Loucy (cell line): ENCODE results near the gene CDK1.
"Not testable (repeated sequence)": the region's sequence is repeated elsewhere in the genome, so short reads cannot be mapped to it uniquely, and the experiment has no call there.

Experiments used
- H2AFZ ChIP-seq: fragments of 200-600 bp; sonication (generic); 2 replicates; pipeline ENCODE4 v1.6.0; 2016; ENCODE audit warnings: antibody characterized with exemption, mild to moderate bottlenecking, low read length, moderate library complexity
- H3F3A ChIP-seq: fragments of 200-600 bp; 2 replicates; pipeline ENCODE4 v1.6.0; 2016; ENCODE audit warnings: antibody characterized with exemption, low read depth, mild to moderate bottlenecking
- H3K27me3 ChIP-seq: fragments of 200-600 bp; sonication (generic); 2 replicates; pipeline ENCODE4 v1.6.1; 2014; ENCODE audit warnings: low read length, mild to moderate bottlenecking; ENCODE audit not compliant: insufficient read depth, poor library complexity, severe bottlenecking
- H3K36me3 ChIP-seq: fragments of 200-600 bp; sonication (generic); 2 replicates; pipeline ENCODE4 v1.6.1; 2016; ENCODE audit warnings: low read length; ENCODE audit not compliant: insufficient read depth
- H3K4me1 ChIP-seq: fragments of 200-600 bp; sonication (generic); 2 replicates; pipeline ENCODE4 v1.5.1; 2014; ENCODE audit warnings: low read length, mild to moderate bottlenecking; ENCODE audit not compliant: insufficient read depth, poor library complexity, severe bottlenecking
- H3K4me2 ChIP-seq: fragments of 200-600 bp; sonication (generic); 2 replicates; pipeline ENCODE4 v1.6.0; 2014; ENCODE audit warnings: antibody characterized with exemption, low read length, low read depth, mild to moderate bottlenecking; ENCODE audit not compliant: poor library complexity, severe bottlenecking
- H3K4me3 ChIP-seq: fragments of 200-600 bp; sonication (generic); 2 replicates; pipeline ENCODE4 v1.5.1; 2014; ENCODE audit warnings: low read length, mild to moderate bottlenecking, mixed read lengths; ENCODE audit not compliant: poor library complexity, severe bottlenecking
- H3K79me2 ChIP-seq: fragments of 200-600 bp; sonication (generic); 2 replicates; pipeline ENCODE4 v1.6.1; 2014; ENCODE audit warnings: low read length; ENCODE audit not compliant: insufficient read depth
- H3K9ac ChIP-seq: fragments of 200-600 bp; sonication (generic); 2 replicates; pipeline ENCODE4 v1.6.0; 2014; ENCODE audit warnings: mild to moderate bottlenecking, low read depth, low read length, moderate library complexity; ENCODE audit not compliant: poor library complexity, severe bottlenecking
- H3K9me2 ChIP-seq: fragments of 200-600 bp; sonication (generic); replicated peaks from 2 replicates; pipeline ENCODE4 v1.6.1; 2016; ENCODE audit warnings: low read depth, low read length, mixed read lengths
- H3K9me3 ChIP-seq: fragments of 200-600 bp; sonication (generic); 2 replicates; pipeline ENCODE4 v1.6.1; 2014; ENCODE audit warnings: mild to moderate bottlenecking, antibody characterized with exemption, low read length, low read depth; ENCODE audit not compliant: insufficient read depth
- H4K20me1 ChIP-seq: fragments of 200-600 bp; sonication (generic); 2 replicates; pipeline ENCODE4 v1.6.0; 2014; ENCODE audit warnings: antibody characterized with exemption, low read length, mild to moderate bottlenecking; ENCODE audit not compliant: insufficient read depth, poor library complexity, severe bottlenecking
- EZH2phosphoT487 ChIP-seq: fragments of 200-600 bp; IDR thresholded peaks from 2 replicates; pipeline ENCODE4 v1.6.1; 2018; ENCODE audit warnings: antibody characterized with exemption, mild to moderate bottlenecking, moderate library complexity, borderline replicate concordance
- TF ChIP-seq, protein P1 (sequence below): fragments of 200-600 bp; sonication (generic); conservative IDR thresholded peaks from 2 replicates; pipeline ENCODE4 v1.5.1; 2014; ENCODE audit warnings: mild to moderate bottlenecking, antibody characterized with exemption, low read length

The CDK1 gene

DNA sequence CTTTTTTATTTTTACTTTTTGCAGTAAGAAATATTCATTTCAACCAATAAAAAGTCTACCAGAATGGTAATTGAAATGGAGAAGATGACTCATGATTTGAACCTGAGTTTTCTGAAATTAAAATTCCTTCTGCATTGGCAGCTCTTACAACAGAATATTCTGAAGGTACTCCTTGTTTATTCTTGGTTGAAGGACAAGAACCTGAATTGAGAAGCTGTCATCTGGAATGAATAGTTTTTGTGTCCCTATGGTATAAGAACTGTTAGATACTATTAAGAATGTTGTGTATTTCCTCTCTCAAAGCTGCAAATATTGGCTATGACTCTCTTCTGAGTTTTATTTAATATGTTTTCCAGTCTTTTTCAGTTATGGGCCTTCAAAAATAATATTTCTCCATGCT lies 56.1 kb downstream of the CDK1 start:
- H3F3A ChIP-seq, result no peaks in the 10 kb centered on the region
- no peak overlapping the region for H3K4me3 ChIP-seq
- H3K9me2 ChIP-seq, result no peaks in the 10 kb centered on the region
- no peak overlapping the region for H2AFZ ChIP-seq
- H3K27me3 ChIP-seq, result no peaks in the 10 kb centered on the region
- no peaks in the 10 kb centered on the region for H3K4me1 ChIP-seq
- H3K9me3 ChIP-seq, result no peaks in the 10 kb centered on the region
- H3K4me2 ChIP-seq, result no peak overlapping the region
- H4K20me1 ChIP-seq, result no peaks in the 10 kb centered on the region
- TF ChIP-seq EZH2phosphoT487, result no peak
- TF ChIP-seq, protein P1, sequence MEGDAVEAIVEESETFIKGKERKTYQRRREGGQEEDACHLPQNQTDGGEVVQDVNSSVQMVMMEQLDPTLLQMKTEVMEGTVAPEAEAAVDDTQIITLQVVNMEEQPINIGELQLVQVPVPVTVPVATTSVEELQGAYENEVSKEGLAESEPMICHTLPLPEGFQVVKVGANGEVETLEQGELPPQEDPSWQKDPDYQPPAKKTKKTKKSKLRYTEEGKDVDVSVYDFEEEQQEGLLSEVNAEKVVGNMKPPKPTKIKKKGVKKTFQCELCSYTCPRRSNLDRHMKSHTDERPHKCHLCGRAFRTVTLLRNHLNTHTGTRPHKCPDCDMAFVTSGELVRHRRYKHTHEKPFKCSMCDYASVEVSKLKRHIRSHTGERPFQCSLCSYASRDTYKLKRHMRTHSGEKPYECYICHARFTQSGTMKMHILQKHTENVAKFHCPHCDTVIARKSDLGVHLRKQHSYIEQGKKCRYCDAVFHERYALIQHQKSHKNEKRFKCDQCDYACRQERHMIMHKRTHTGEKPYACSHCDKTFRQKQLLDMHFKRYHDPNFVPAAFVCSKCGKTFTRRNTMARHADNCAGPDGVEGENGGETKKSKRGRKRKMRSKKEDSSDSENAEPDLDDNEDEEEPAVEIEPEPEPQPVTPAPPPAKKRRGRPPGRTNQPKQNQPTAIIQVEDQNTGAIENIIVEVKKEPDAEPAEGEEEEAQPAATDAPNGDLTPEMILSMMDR, result no peak
- H3K9ac ChIP-seq, result no peak overlapping the region
- H3K79me2 ChIP-seq, result no peaks in the 10 kb centered on the region
- no peaks in the 10 kb centered on the region for H3K36me3 ChIP-seq

DNA sequence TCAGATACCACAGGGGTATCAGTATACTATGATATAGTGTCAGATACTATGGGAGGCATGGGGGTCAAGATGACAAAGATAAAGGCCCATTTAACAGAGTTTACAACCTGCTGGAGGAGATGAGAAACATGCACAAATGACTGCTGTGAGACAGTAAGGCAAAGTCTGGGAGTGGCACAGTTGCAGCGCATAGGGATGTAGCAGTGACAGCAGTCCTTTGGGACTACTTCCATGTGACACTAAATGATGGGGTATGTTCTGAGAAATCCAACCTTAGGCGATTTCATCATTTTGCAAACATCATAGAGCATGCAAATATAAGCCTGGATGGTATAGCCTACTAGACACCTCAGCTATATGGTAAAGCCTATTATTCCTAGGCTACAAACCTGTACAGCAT lies 56.8 kb downstream of the CDK1 start:
- Histone ChIP-seq H4K20me1 (no peaks in the 10 kb centered on the region), H3K36me3 (no peaks in the 10 kb centered on the region), H2AFZ (no peak overlapping the region), H3K79me2 (no peaks in the 10 kb centered on the region), H3K9me3 (no peaks in the 10 kb centered on the region), H3K4me3 (no peak overlapping the region), H3K9me2 (no peaks in the 10 kb centered on the region), H3K27me3 (no peaks in the 10 kb centered on the region), H3K9ac (no peak overlapping the region), H3K4me2 (no peak overlapping the region), H3F3A (no peaks in the 10 kb centered on the region), H3K4me1 (no peaks in the 10 kb centered on the region)
- no peak for TF ChIP-seq EZH2phosphoT487
- TF ChIP-seq, protein P1, result no peak

DNA sequence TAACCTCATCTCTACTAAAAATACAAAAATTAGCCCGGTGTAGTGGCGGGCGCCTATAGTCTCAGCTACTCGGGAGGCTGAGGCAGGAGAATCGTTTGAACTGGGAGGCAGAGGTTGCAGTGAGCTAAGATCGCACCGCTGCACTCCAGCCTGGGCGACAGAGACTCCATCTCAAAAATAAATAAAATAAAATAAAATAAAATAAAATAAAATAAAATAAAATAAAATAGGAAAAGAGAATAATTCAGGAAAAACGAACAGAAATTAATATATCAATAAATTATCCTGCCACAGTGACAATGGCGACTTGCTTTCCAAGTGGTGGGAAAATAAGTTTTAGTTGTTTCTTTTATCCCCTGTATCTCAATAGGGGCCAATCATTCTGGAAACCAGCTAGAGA lies 62.9 kb downstream of the CDK1 start:
- H3K27me3 ChIP-seq, H3K4me2 ChIP-seq, H3K36me3 ChIP-seq, H4K20me1 ChIP-seq, H3K9me3 ChIP-seq, H3K4me3 ChIP-seq, H3K9ac ChIP-seq, H3K9me2 ChIP-seq, H3F3A ChIP-seq, H3K4me1 ChIP-seq, H3K79me2 ChIP-seq, H2AFZ ChIP-seq: not testable (repeated sequence)

DNA sequence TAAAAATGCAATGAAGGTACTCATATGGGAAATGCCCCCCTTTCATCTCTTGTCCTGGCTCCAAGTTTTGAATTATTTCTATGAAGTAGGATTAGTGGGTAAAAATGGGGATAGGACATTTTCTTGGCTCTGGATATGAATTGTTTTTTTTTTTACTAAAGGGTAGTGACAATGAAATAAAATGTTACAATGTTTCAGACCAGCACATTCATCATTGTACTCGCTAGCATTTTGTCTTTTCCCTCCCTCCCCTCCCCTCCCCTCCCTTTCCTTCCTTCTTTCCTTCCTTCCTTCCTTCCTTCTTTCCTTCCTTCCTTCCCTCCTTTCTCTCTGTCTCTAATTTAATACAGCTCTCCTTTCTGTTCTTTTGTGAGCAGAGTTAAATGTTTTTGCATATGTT lies 64.4 kb downstream of the CDK1 start:
- Histone ChIP-seq H3K36me3 (no peaks in the 10 kb centered on the region), H3K27me3 (no peaks in the 10 kb centered on the region), H2AFZ (no peak overlapping the region), H3K9me3 (no peaks in the 10 kb centered on the region), H3F3A (no peaks in the 10 kb centered on the region), H3K4me2 (no peak overlapping the region), H3K4me1 (no peaks in the 10 kb centered on the region), H3K79me2 (no peaks in the 10 kb centered on the region), H3K9ac (no peak overlapping the region), H3K4me3 (no peak overlapping the region), H3K9me2 (no peaks in the 10 kb centered on the region), H4K20me1 (no peaks in the 10 kb centered on the region)
- no peak for TF ChIP-seq EZH2phosphoT487
- TF ChIP-seq, protein P1, result no peak
